GM21825 (cell line): ENCODE results near the gene BUD13.
A peak's percentile ranks its signal among the peaks of the same experiment; 100 is the strongest.
"Not testable (repeated sequence)": the region's sequence is repeated elsewhere in the genome, so short reads cannot be mapped to it uniquely, and the experiment has no call there.

Experiments used
- ATAC-seq: cut with Tn5 transposase; IDR thresholded peaks from one replicate; pipeline ENCODE4 v1.9.1; 2021; ENCODE audit warnings: mild to moderate bottlenecking, moderate library complexity; ENCODE audit not compliant: unreplicated experiment

The BUD13 gene

GRCh38 chr11:116772443-116773202, at the start of gene BUD13:
BUD13 (minus strand) TSS chr11:116772987; CDS start chr11:116772964, 23 bp downstream.
- peak; percentile 80 for ATAC-seq

GRCh38 chr11:116822575-116822974, 49.8 kb upstream of the BUD13 start:
- no peak for ATAC-seq

GRCh38 chr11:116821050-116821918, 48.5 kb upstream of the BUD13 start:
- ATAC-seq: no peak

GRCh38 chr11:116819049-116819448, 46.3 kb upstream of the BUD13 start:
- no peak for ATAC-seq

- no peak for ATAC-seq
Observed at GRCh38 chr11:116814502-116814901, 41.7 kb upstream of the BUD13 start.

- ATAC-seq: no peak
Observed at GRCh38 chr11:116813781-116814471, 41.1 kb upstream of the BUD13 start.

- no peak for ATAC-seq
Observed at GRCh38 chr11:116813170-116813569, 40.4 kb upstream of the BUD13 start.

GRCh38 chr11:116812109-116812508, 39.3 kb upstream of the BUD13 start:
- ATAC-seq: no peak

- ATAC-seq: no peak
Observed at GRCh38 chr11:116811194-116811593, 38.4 kb upstream of the BUD13 start.

- ATAC-seq: no peak
Observed at GRCh38 chr11:116808262-116809175, 35.7 kb upstream of the BUD13 start.

GRCh38 chr11:116807601-116808261, 34.9 kb upstream of the BUD13 start:
- ATAC-seq: no peak

GRCh38 chr11:116804001-116804400, 31.2 kb upstream of the BUD13 start:
- no peak for ATAC-seq

GRCh38 chr11:116801662-116802061, 28.9 kb upstream of the BUD13 start:
- ATAC-seq: not testable (repeated sequence)

- no peak for ATAC-seq
Observed at GRCh38 chr11:116800610-116801009, 27.8 kb upstream of the BUD13 start.

GRCh38 chr11:116798368-116798767, 25.6 kb upstream of the BUD13 start:
- no peak for ATAC-seq

- no peak for ATAC-seq
Observed at GRCh38 chr11:116797816-116798215, 25.0 kb upstream of the BUD13 start.

GRCh38 chr11:116796548-116796947, 23.8 kb upstream of the BUD13 start:
- no peak for ATAC-seq

- no peak for ATAC-seq
Observed at GRCh38 chr11:116794851-116795250, 22.1 kb upstream of the BUD13 start.

GRCh38 chr11:116793772-116794097, 20.9 kb upstream of the BUD13 start:
- no peak for ATAC-seq
